HEK293T (cell line): ENCODE data around the gene LASP1.

Source experiments
- ARNT ChIP-seq: fragments of 450-650 bp; IDR thresholded peaks from 2 replicates; pipeline ENCODE4 v1.6.1; 2017; ENCODE audit warnings: mild to moderate bottlenecking
- BHLHE40 ChIP-seq: fragments of 450-650 bp; IDR thresholded peaks from 2 replicates; pipeline ENCODE4 v1.6.1; 2016; ENCODE audit warnings: mild to moderate bottlenecking, moderate library complexity, borderline replicate concordance
- ELF4 ChIP-seq: fragments of 450-650 bp; IDR thresholded peaks from 2 replicates; pipeline ENCODE4 v1.6.1; 2017; ENCODE audit warnings: antibody characterized with exemption
- FOXA1 ChIP-seq: fragments of 450-650 bp; IDR thresholded peaks from 2 replicates; pipeline ENCODE4 v1.6.1; 2016; ENCODE audit warnings: mild to moderate bottlenecking
- FOXK2 ChIP-seq: fragments of 450-650 bp; IDR thresholded peaks from 2 replicates; pipeline ENCODE4 v1.6.1; 2016; ENCODE audit warnings: mild to moderate bottlenecking
- NFRKB ChIP-seq: fragments of 450-650 bp; IDR thresholded peaks from 2 replicates; pipeline ENCODE4 v1.6.1; 2016; ENCODE audit warnings: mild to moderate bottlenecking, moderate library complexity
- SP1 ChIP-seq: fragments of 450-650 bp; IDR thresholded peaks from 2 replicates; pipeline ENCODE4 v1.6.1; 2017
- SUZ12 ChIP-seq: fragments of 450-650 bp; IDR thresholded peaks from 2 replicates; pipeline ENCODE4 v1.6.1; 2016; ENCODE audit warnings: mild to moderate bottlenecking
- TARDBP ChIP-seq: fragments of 450-650 bp; IDR thresholded peaks from 2 replicates; pipeline ENCODE4 v1.6.1; 2016
- ZNF384 ChIP-seq: fragments of 450-650 bp; IDR thresholded peaks from 2 replicates; pipeline ENCODE4 v1.6.1; 2016

DNA sequence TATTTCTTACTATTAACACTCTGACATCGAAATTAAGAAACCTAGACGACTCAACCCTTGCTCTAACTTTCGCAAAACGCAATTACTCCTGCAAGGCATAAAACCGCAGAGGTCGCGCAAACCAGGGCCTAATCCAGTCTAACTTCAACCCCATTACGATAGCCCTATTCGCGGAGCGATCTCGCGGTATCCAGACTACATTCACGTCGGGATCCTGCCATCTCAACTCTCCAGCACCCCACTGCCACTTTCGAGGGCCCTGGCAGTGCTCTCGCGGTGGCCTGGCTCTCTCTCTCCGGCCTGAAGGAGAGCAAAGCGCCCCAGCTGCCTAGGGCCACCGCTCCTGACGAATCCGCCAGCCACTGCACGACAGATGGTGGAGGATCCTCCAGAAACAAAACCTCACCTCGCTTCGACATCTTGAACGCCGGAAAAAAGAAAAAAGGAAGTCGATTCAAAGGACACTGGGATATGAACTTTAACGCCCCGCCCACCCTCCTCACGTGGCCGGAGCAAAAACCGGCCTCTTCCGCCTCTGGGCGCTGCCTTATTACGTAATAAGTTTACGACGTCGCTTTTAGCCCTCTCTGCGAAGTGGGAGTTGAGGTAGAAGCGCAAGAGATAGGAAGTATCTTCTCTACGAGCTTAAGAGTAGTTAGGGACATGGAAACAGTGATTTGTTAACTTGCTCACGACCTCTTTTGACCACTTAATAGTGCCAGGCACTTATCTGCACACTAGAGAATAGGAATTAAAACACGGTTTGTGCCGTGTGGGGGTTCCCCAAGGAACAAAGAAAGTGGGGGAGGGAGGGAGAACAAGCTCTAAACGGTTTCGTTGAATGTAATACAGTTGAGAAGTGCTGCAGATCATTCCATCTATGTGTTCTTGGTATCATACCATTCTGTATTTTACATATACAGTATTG is 16.3 kb upstream of the LASP1 start, which contains the start of gene RPL23:
- TF ChIP-seq ELF4 (peak; percentile 90), NFRKB (0 out of 2 replicates have a peak, but pooled peaks have one; percentile 32), TARDBP (no peak), BHLHE40 (no peak), SP1 (no peak), FOXA1 (no peak), SUZ12 (no peak), FOXK2 (no peak), ZNF384 (peak; percentile 64), ARNT (no peak)
